ENCODE measurements around the gene FAM131A. TPM values are rescaled to one million over a fixed set of nuclear protein-coding genes. Genes with fewer than 3 reads are reported as not detected.

The FAM131A gene
- total RNA-seq, 1 experiment from 2014 or later = 23.0 TPM

GRCh38 chr3:184373422-184373821 is 36.0 kb downstream of the FAM131A start (continued):
- no peak for TF ChIP-seq AFF4 (CRISPR knock-in tag; IDR thresholded peaks at IDR 0.05; ENCODE audit: borderline replicate concordance)
- TF ChIP-seq ZNF138 (CRISPR knock-in tag; conservative IDR thresholded peaks at IDR 0.05) = no peak

DNA sequence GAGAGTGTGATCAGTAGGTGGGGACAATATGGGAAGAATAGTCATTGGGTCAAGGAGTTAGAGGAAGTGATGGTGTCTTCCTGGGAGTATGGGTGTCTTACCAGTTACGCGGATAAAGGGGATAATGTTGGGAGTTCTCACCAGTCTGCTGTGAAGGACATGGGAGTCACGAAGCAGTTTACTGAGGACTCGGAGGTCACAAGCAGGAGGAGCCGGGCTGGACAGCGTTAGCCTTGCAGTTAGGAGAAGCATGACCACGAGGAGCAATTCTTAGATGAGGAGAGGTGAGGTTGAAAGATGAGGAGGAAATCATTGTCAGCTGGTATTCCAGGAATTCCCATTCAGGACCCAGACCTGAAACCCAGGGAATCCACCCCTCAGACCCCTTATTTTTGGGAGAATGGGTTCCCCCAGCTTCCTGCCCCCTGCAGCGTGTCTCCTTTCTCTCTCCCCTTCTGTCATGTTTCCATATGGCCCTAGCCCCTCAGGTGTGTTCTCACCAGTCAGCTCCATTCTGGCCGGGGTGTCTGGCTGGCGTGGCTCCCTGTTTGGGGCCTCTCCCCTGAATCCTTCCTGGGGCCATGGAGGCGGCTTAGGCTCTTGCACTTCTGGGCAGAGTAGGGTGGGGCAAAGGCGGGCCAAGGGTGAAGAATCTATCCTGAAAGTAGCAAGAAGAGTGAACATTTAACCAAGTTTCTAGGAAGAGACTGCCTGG is 38.5 kb downstream of the FAM131A start:
- no peaks in the 10 kb centered on the region for H3K36me3 Mint-ChIP-seq
- CTCF ChIA-PET = interaction anchor here (0.9 to 2.8 kb wide), 5 partner anchors 10 to 185 kb away, joined by 3 to 13 read pairs (median 7); partner anchors contain the start of gene EPHB3
- no peak overlapping the region for H3K4me3 Mint-ChIP-seq
- H3K4me1 Mint-ChIP-seq = peaks cover 63% of the 10 kb centered on the region
- no peak for ATAC-seq
- POLR2A ChIA-PET = no interaction called here
- H3K27me3 Mint-ChIP-seq (ENCODE audit: low read depth) = peaks cover 32% of the 10 kb centered on the region
- H3K27ac Mint-ChIP-seq = no peak overlapping the region
- no peak for DNase-seq (ENCODE audit: low spot score)
- TF ChIP-seq USF1 (CRISPR knock-in tag; IDR thresholded peaks at IDR 0.05) = no peak
- TF ChIP-seq NFATC4 (CRISPR knock-in tag; IDR thresholded peaks at IDR 0.05) = no peak
- no peak for TF ChIP-seq STAT6 (CRISPR knock-in tag; conservative IDR thresholded peaks at IDR 0.05; ENCODE audit: low read depth)
- no peak for TF ChIP-seq RELA (CRISPR knock-in tag; IDR thresholded peaks at IDR 0.05; ENCODE audit: borderline replicate concordance)
- no peaks in the 10 kb centered on the region for H3K9me3 Mint-ChIP-seq

DNA sequence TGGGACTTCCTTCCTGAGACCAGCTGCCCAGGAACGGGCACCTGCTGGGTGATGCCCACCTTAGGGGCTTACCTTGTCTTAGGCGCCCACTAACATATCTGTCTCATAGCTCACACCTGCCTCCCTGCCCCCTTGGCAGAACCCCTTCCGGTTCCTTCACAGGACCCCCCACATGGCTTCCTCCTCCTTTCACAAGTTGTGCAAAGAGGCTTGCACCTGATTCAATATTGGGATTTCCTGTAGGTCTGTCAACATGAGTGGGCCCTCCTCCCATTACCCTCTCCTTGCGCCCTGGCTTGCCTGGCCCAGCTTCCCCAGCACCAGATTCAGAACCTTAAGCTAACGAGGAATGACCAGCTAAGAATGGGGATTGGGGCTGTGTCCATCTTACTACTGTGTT is 40.0 kb downstream of the FAM131A start:
- peaks cover 47% of the 10 kb centered on the region for H3K27me3 Mint-ChIP-seq (ENCODE audit: low read depth)
- H3K9me3 Mint-ChIP-seq = no peaks in the 10 kb centered on the region
- H3K36me3 Mint-ChIP-seq = no peaks in the 10 kb centered on the region
- no peak for TF ChIP-seq SOX15 (CRISPR knock-in tag; IDR thresholded peaks at IDR 0.05)
- no peak for TF ChIP-seq CREM (CRISPR knock-in tag; IDR thresholded peaks at IDR 0.05)
- TF ChIP-seq TCF7 (CRISPR knock-in tag; IDR thresholded peaks at IDR 0.05; ENCODE audit: low read depth) = no peak
- TF ChIP-seq SP1 (CRISPR knock-in tag; conservative IDR thresholded peaks at IDR 0.05) = no peak
- TF ChIP-seq, protein P1, sequence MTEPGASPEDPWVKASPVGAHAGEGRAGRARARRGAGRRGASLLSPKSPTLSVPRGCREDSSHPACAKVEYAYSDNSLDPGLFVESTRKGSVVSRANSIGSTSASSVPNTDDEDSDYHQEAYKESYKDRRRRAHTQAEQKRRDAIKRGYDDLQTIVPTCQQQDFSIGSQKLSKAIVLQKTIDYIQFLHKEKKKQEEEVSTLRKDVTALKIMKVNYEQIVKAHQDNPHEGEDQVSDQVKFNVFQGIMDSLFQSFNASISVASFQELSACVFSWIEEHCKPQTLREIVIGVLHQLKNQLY (CRISPR knock-in tag; IDR thresholded peaks at IDR 0.05) = no peak
- TF ChIP-seq, protein P2, sequence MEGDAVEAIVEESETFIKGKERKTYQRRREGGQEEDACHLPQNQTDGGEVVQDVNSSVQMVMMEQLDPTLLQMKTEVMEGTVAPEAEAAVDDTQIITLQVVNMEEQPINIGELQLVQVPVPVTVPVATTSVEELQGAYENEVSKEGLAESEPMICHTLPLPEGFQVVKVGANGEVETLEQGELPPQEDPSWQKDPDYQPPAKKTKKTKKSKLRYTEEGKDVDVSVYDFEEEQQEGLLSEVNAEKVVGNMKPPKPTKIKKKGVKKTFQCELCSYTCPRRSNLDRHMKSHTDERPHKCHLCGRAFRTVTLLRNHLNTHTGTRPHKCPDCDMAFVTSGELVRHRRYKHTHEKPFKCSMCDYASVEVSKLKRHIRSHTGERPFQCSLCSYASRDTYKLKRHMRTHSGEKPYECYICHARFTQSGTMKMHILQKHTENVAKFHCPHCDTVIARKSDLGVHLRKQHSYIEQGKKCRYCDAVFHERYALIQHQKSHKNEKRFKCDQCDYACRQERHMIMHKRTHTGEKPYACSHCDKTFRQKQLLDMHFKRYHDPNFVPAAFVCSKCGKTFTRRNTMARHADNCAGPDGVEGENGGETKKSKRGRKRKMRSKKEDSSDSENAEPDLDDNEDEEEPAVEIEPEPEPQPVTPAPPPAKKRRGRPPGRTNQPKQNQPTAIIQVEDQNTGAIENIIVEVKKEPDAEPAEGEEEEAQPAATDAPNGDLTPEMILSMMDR (IDR thresholded peaks at IDR 0.05) = no peak
- TF ChIP-seq SMAD4 (CRISPR knock-in tag; IDR thresholded peaks at IDR 0.05) = no peak
- TF ChIP-seq, protein P3, sequence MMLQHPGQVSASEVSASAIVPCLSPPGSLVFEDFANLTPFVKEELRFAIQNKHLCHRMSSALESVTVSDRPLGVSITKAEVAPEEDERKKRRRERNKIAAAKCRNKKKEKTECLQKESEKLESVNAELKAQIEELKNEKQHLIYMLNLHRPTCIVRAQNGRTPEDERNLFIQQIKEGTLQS (CRISPR knock-in tag; conservative IDR thresholded peaks at IDR 0.05) = no peak
- ATAC-seq = no peak
- ChIA-PET POLR2A (interaction anchor here (1.0 kb wide), 1 partner anchor 148 kb away, joined by 3 read pairs; no protein-coding TSS in a partner anchor), CTCF (interaction anchor here (1.0 to 2.8 kb wide), 7 partner anchors 8 to 164 kb away, joined by 3 to 13 read pairs (median 4); no protein-coding TSS in a partner anchor)
- peak overlapping the region; percentile 48 for H3K4me3 Mint-ChIP-seq
- no peak overlapping the region for H3K27ac Mint-ChIP-seq
- DNase-seq (ENCODE audit: low spot score) = no peak
- peaks cover 49% of the 10 kb centered on the region for H3K4me1 Mint-ChIP-seq

All from WTC11 (cell line).